Testis (tissue), 2 donors: ENCODE data around the gene GPR39.

ENCODE experiments used
- POLR2A ChIP-seq: fragments of 450-650 bp; IDR thresholded peaks from one replicate; pipeline ENCODE4 v1.6.1; 2017; ENCODE audit warnings: antibody characterized with exemption, mild to moderate bottlenecking, moderate library complexity
- TF ChIP-seq, protein P1 (sequence below), 3 experiments: fragments of 450-650 bp in 2 of 3; fragments of 200-600 bp in 1 of 3; sonication (generic) in 1 of 3; IDR thresholded peaks; one replicate each; pipeline ENCODE4 v1.5.1; 2016 to 2019; ENCODE audit warnings: antibody characterized with exemption in 3 of 3, mild to moderate bottlenecking in 2 of 3, moderate library complexity in 1 of 3

DNA sequence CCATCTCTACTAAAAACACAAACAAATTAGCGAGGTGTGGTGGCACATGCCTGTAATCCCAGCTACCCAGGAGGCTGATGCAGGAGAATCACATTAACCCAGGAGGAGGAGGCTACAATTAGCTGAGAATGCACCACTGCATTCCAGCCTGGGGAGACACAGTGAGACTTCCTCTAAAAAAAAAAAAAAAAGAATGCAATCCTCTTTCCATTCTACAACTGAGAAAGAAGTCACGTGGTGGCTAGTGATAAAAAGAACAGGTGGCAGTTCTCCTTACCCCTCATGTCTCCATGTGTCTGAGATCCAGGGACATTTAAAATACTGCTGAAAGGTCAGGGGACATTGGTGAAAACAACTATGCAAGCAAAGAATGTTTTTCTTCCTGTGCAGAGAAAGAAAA is 24.4 kb upstream of the GPR39 start:
- no peak for TF ChIP-seq POLR2A
- TF ChIP-seq, protein P1, sequence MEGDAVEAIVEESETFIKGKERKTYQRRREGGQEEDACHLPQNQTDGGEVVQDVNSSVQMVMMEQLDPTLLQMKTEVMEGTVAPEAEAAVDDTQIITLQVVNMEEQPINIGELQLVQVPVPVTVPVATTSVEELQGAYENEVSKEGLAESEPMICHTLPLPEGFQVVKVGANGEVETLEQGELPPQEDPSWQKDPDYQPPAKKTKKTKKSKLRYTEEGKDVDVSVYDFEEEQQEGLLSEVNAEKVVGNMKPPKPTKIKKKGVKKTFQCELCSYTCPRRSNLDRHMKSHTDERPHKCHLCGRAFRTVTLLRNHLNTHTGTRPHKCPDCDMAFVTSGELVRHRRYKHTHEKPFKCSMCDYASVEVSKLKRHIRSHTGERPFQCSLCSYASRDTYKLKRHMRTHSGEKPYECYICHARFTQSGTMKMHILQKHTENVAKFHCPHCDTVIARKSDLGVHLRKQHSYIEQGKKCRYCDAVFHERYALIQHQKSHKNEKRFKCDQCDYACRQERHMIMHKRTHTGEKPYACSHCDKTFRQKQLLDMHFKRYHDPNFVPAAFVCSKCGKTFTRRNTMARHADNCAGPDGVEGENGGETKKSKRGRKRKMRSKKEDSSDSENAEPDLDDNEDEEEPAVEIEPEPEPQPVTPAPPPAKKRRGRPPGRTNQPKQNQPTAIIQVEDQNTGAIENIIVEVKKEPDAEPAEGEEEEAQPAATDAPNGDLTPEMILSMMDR (IDR thresholded peaks at IDR 0.05), result no peak
